OCI-LY1 (cell line): Measurements from ENCODE around the gene ZBTB46.

Source experiments
- H2AFZ ChIP-seq: fragments of 200-600 bp; sonication (generic), shearing (Covaris generic); 2 replicates; pipeline ENCODE4 v1.6.0; 2014; ENCODE audit warnings: antibody characterized with exemption, mild to moderate bottlenecking, low read length
- H3F3A ChIP-seq: fragments of 200-600 bp; sonication (generic), shearing (Covaris generic); 2 replicates; pipeline ENCODE4 v1.6.0; 2014; ENCODE audit warnings: mild to moderate bottlenecking, antibody characterized with exemption, low read length, moderate library complexity; ENCODE audit not compliant: insufficient read depth
- H3K27ac ChIP-seq: fragments of 200-600 bp; sonication (generic); 2 replicates; pipeline ENCODE4 v1.5.1; 2014; ENCODE audit warnings: low read length, mixed run types, mild to moderate bottlenecking, low read depth; ENCODE audit not compliant: poor library complexity, severe bottlenecking
- H3K27me3 ChIP-seq: fragments of 200-600 bp; sonication (generic); 2 replicates; pipeline ENCODE4 v1.6.0; 2014; ENCODE audit warnings: antibody characterized with exemption, mild to moderate bottlenecking, low read length, moderate library complexity; ENCODE audit not compliant: insufficient read depth
- H3K36me3 ChIP-seq: fragments of 200-600 bp; sonication (generic); 2 replicates; pipeline ENCODE4 v1.6.1; 2014; ENCODE audit warnings: mild to moderate bottlenecking, antibody characterized with exemption, low read length, moderate library complexity, mixed read lengths; ENCODE audit not compliant: insufficient read depth
- H3K4me1 ChIP-seq: fragments of 200-600 bp; sonication (generic); 2 replicates; pipeline ENCODE4 v1.5.1; 2014; ENCODE audit warnings: mild to moderate bottlenecking, low read length, moderate library complexity; ENCODE audit not compliant: insufficient read depth, severe bottlenecking
- H3K4me2 ChIP-seq: fragments of 200-600 bp; sonication (generic), shearing (Covaris generic); 2 replicates; pipeline ENCODE4 v1.6.1; 2014; ENCODE audit warnings: low read length
- H3K4me3 ChIP-seq: fragments of 200-600 bp; sonication (generic); 2 replicates; pipeline ENCODE4 v1.5.1; 2014; ENCODE audit warnings: low read length, low read depth, mild to moderate bottlenecking, mixed read lengths; ENCODE audit not compliant: poor library complexity, severe bottlenecking
- H3K79me2 ChIP-seq: fragments of 200-600 bp; shearing (Covaris generic); 2 replicates; pipeline ENCODE4 v1.6.1; 2016; ENCODE audit warnings: mixed run types, low read length, mixed read lengths; ENCODE audit not compliant: insufficient read depth
- H3K9ac ChIP-seq: fragments of 200-600 bp; sonication (generic), shearing (Covaris generic); 2 replicates; pipeline ENCODE4 v1.6.1; 2014; ENCODE audit warnings: mild to moderate bottlenecking, low read length, mixed read lengths
- H3K9me2 ChIP-seq: fragments of 200-600 bp; sonication (generic), shearing (Covaris generic); 2 replicates; pipeline ENCODE4 v1.6.1; 2014; ENCODE audit warnings: low read depth, mild to moderate bottlenecking, low read length, mixed read lengths
- H3K9me3 ChIP-seq: fragments of 200-600 bp; shearing (Covaris generic); 2 replicates; pipeline ENCODE4 v1.6.1; 2014; ENCODE audit warnings: low read length, mixed read lengths
- H4K20me1 ChIP-seq: fragments of 200-600 bp; sonication (generic), shearing (Covaris generic); 2 replicates; pipeline ENCODE4 v1.6.0; 2016; ENCODE audit warnings: mild to moderate bottlenecking, low read length; ENCODE audit not compliant: insufficient read depth
- EZH2 ChIP-seq: fragments of 200-600 bp; sonication (generic), shearing (Covaris generic); IDR thresholded peaks from 2 replicates; pipeline ENCODE4 v1.8.0; 2017; ENCODE audit warnings: borderline replicate concordance, mixed run types, mild to moderate bottlenecking, antibody characterized with exemption, low read length, moderate library complexity, mixed read lengths
- TF ChIP-seq, protein P1 (sequence below): fragments of 200-600 bp; sonication (generic), shearing (Covaris generic); IDR thresholded peaks from 2 replicates; pipeline ENCODE4 v1.5.1; 2017; ENCODE audit warnings: mild to moderate bottlenecking, antibody characterized with exemption, low read length, moderate library complexity, mixed read lengths

The ZBTB46 gene

GRCh38 chr20:63749597-63750508 lies 81.2 kb downstream of the ZBTB46 start:
- TF ChIP-seq, protein P1, sequence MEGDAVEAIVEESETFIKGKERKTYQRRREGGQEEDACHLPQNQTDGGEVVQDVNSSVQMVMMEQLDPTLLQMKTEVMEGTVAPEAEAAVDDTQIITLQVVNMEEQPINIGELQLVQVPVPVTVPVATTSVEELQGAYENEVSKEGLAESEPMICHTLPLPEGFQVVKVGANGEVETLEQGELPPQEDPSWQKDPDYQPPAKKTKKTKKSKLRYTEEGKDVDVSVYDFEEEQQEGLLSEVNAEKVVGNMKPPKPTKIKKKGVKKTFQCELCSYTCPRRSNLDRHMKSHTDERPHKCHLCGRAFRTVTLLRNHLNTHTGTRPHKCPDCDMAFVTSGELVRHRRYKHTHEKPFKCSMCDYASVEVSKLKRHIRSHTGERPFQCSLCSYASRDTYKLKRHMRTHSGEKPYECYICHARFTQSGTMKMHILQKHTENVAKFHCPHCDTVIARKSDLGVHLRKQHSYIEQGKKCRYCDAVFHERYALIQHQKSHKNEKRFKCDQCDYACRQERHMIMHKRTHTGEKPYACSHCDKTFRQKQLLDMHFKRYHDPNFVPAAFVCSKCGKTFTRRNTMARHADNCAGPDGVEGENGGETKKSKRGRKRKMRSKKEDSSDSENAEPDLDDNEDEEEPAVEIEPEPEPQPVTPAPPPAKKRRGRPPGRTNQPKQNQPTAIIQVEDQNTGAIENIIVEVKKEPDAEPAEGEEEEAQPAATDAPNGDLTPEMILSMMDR = no peak
- no peak for TF ChIP-seq EZH2
- Histone ChIP-seq H3K27me3 (no peaks in the 10 kb centered on the region; the same call in 1 of the 2 replicates), H2AFZ (no peak overlapping the region), H3K9me3 (no peaks in the 10 kb centered on the region), H3K27ac (no peak overlapping the region), H3K79me2 (no peaks in the 10 kb centered on the region), H4K20me1 (no peaks in the 10 kb centered on the region), H3K9ac (no peak overlapping the region), H3K4me2 (no peak overlapping the region), H3K4me1 (peaks cover 3% of the 10 kb centered on the region), H3K36me3 (no peaks in the 10 kb centered on the region), H3K4me3 (no peak overlapping the region), H3F3A (no peaks in the 10 kb centered on the region), H3K9me2 (no peaks in the 10 kb centered on the region)

- no peak overlapping the region for H2AFZ ChIP-seq
- no peaks in the 10 kb centered on the region for H3K9me2 ChIP-seq
- no peak overlapping the region for H3K4me3 ChIP-seq
- H3K36me3 ChIP-seq = no peaks in the 10 kb centered on the region
- no peak for TF ChIP-seq EZH2
- TF ChIP-seq, protein P1 = no peak
- no peaks in the 10 kb centered on the region for H3K79me2 ChIP-seq
- no peaks in the 10 kb centered on the region; the same call in 1 of the 2 replicates for H3K27me3 ChIP-seq
- H4K20me1 ChIP-seq = no peaks in the 10 kb centered on the region
- no peaks in the 10 kb centered on the region for H3K9me3 ChIP-seq
- peaks cover 3% of the 10 kb centered on the region for H3K4me1 ChIP-seq
- H3K27ac ChIP-seq = no peak overlapping the region
- no peak overlapping the region for H3K4me2 ChIP-seq
- no peaks in the 10 kb centered on the region for H3F3A ChIP-seq
- no peak overlapping the region for H3K9ac ChIP-seq
Measured at GRCh38 chr20:63748934-63749270, 82.2 kb downstream of the ZBTB46 start.

GRCh38 chr20:63748070-63748933 lies 82.8 kb downstream of the ZBTB46 start:
- no peaks in the 10 kb centered on the region for H3K9me3 ChIP-seq
- H3K4me1 ChIP-seq = peaks cover 3% of the 10 kb centered on the region
- H3K4me2 ChIP-seq = no peak overlapping the region
- H3K4me3 ChIP-seq = no peak overlapping the region
- H3K9me2 ChIP-seq = no peaks in the 10 kb centered on the region
- H3K27me3 ChIP-seq = no peaks in the 10 kb centered on the region
- no peak overlapping the region for H3K27ac ChIP-seq
- H4K20me1 ChIP-seq = no peaks in the 10 kb centered on the region
- TF ChIP-seq, protein P1 = no peak
- TF ChIP-seq EZH2 = no peak
- no peaks in the 10 kb centered on the region for H3F3A ChIP-seq
- H2AFZ ChIP-seq = no peak overlapping the region
- no peaks in the 10 kb centered on the region for H3K36me3 ChIP-seq
- no peak overlapping the region for H3K9ac ChIP-seq
- no peaks in the 10 kb centered on the region for H3K79me2 ChIP-seq
